Measurements from ENCODE around the gene KIF13A. TPM values are rescaled to one million over a fixed set of nuclear protein-coding genes. Genes with fewer than 3 reads are reported as not detected.

KIF13A gene
- total and polyA plus RNA-seq, 4 donors: 4.3 to 28.1 (median 10.6) TPM

DNA sequence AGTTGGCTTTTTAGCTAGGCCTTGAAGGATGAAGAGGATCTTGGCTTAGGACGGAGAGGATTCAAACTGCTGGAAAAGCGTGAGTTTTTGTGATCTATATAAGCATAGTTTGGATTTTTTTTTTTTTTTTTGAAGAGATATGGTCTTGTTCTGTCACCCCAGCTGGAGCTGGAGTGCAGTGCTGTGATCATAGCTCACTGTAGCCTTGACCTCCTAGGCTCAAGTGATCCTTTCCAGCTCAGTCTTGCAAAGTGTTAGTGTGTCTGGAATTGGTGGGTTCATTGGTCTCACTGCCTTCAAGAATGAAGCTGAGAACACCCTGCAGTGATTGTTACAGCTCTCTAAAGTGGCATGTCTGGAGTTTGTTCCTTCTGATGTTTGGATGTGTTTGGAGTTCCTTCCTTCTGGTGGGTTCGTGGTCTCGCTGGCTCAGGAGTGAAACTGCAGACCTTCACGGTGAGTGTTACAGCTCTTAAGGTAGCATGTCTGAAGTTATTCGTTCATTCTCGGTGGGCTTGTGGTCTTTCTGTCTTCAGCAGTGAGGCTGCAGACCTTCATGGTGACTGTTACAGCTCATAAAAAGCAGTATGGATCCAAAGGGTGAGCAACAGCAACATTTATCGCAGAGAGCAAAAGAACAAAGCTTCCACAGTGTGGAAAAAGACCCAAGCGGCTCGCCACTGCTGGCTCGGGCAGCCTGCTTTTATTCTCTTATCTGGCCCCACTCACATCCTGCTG, 243.2 kb downstream of the KIF13A start:
- no peaks in the 10 kb centered on the region for H3K36me3 ChIP-seq (ENCODE audit: control insufficient read depth in 4 of 4, insufficient read depth in 3 of 4, low read depth in 1 of 4, low read length in 3 of 4)

DNA sequence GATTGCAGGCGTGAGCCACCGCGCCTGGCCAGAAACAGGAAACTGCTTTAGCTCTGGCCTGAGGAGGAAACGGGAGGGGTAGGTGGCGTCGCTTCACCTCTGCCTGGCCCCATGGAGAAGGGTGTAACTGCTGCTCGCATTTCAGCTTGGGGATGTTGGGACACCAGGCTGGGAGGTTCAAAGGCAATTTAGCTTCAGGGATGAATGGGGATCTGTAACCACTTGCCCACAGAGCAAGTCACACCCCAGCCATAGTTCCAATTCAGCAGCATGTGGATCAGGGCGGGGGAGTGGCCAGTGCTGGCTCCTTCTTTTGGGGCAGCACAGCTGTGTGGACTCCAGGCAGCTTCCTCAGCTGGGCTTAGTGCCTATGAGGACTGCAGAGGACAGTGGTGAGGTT, 245.9 kb downstream of the KIF13A start:
- TF ChIP-seq SP1 (IDR thresholded peaks at IDR 0.05): no peak
- no peak for TF ChIP-seq EGR1 (IDR thresholded peaks at IDR 0.05; ENCODE audit: low read depth in 2 of 2)
- TF ChIP-seq YY1 (IDR thresholded peaks at IDR 0.05): no peak
- TF ChIP-seq TAF1 (conservative IDR thresholded peaks at IDR 0.05): no peak
- no peak for TF ChIP-seq HNF4A (conservative IDR thresholded peaks at IDR 0.05)
- TF ChIP-seq, protein P1, sequence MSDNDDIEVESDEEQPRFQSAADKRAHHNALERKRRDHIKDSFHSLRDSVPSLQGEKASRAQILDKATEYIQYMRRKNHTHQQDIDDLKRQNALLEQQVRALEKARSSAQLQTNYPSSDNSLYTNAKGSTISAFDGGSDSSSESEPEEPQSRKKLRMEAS (IDR thresholded peaks at IDR 0.05): no peak
- TF ChIP-seq, protein P2, sequence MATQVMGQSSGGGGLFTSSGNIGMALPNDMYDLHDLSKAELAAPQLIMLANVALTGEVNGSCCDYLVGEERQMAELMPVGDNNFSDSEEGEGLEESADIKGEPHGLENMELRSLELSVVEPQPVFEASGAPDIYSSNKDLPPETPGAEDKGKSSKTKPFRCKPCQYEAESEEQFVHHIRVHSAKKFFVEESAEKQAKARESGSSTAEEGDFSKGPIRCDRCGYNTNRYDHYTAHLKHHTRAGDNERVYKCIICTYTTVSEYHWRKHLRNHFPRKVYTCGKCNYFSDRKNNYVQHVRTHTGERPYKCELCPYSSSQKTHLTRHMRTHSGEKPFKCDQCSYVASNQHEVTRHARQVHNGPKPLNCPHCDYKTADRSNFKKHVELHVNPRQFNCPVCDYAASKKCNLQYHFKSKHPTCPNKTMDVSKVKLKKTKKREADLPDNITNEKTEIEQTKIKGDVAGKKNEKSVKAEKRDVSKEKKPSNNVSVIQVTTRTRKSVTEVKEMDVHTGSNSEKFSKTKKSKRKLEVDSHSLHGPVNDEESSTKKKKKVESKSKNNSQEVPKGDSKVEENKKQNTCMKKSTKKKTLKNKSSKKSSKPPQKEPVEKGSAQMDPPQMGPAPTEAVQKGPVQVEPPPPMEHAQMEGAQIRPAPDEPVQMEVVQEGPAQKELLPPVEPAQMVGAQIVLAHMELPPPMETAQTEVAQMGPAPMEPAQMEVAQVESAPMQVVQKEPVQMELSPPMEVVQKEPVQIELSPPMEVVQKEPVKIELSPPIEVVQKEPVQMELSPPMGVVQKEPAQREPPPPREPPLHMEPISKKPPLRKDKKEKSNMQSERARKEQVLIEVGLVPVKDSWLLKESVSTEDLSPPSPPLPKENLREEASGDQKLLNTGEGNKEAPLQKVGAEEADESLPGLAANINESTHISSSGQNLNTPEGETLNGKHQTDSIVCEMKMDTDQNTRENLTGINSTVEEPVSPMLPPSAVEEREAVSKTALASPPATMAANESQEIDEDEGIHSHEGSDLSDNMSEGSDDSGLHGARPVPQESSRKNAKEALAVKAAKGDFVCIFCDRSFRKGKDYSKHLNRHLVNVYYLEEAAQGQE (IDR thresholded peaks at IDR 0.05): no peak
- no peak for TF ChIP-seq FOXA1 (IDR thresholded peaks at IDR 0.05)
- Histone ChIP-seq H3K27ac (ENCODE audit: low read depth in 1 of 2, low read length in 2 of 2) (no peak overlapping the region), H3K27me3 (ENCODE audit: control insufficient read depth in 4 of 4, insufficient read depth in 4 of 4, low read length in 3 of 4) (no peaks in the 10 kb centered on the region), H3K9ac (ENCODE audit: low read depth in 1 of 2, low read length in 2 of 2) (no peak overlapping the region), H3K36me3 (ENCODE audit: control insufficient read depth in 4 of 4, insufficient read depth in 3 of 4, low read depth in 1 of 4, low read length in 3 of 4) (no peaks in the 10 kb centered on the region), H3K9me3 (ENCODE audit: control insufficient read depth in 4 of 4, low read length in 3 of 4) (peaks cover 0 to 10% (median 3%) of the 10 kb centered on the region in 4 donors), H3K4me1 (ENCODE audit: control insufficient read depth in 4 of 4, insufficient read depth in 4 of 4, low read length in 3 of 4) (no peaks in the 10 kb centered on the region), H3K4me3 (ENCODE audit: low read depth in 1 of 3, low read length in 3 of 3) (no peak overlapping the region)
- 74% methylated on average over 8 of the region's 8 CpGs for WGBS
- no peak for DNase-seq (ENCODE audit: low spot score)

More for the DNA sequence above, 243.2 kb downstream of the KIF13A start:
- no peak for DNase-seq (ENCODE audit: low spot score)
- Histone ChIP-seq H3K27ac (ENCODE audit: low read depth in 1 of 2, low read length in 2 of 2) (no peak overlapping the region), H3K9me3 (ENCODE audit: control insufficient read depth in 4 of 4, low read length in 3 of 4) (no peaks in the 10 kb centered on the region), H3K9ac (ENCODE audit: low read depth in 1 of 2, low read length in 2 of 2) (no peak overlapping the region), H3K4me3 (ENCODE audit: low read depth in 1 of 3, low read length in 3 of 3) (no peak overlapping the region), H3K4me1 (ENCODE audit: control insufficient read depth in 4 of 4, insufficient read depth in 4 of 4, low read length in 3 of 4) (no peaks in the 10 kb centered on the region), H3K27me3 (ENCODE audit: control insufficient read depth in 4 of 4, insufficient read depth in 4 of 4, low read length in 3 of 4) (no peaks in the 10 kb centered on the region)
- WGBS: 71% methylated on average over 11 of the region's 11 CpGs
- TF ChIP-seq HNF4G (IDR thresholded peaks at IDR 0.05) (no peak), FOXA2 (IDR thresholded peaks at IDR 0.05) (no peak), RAD21 (IDR thresholded peaks at IDR 0.05) (no peak), NR2F2 (IDR thresholded peaks at IDR 0.05) (no peak), RXRA (IDR thresholded peaks at IDR 0.05) (no peak), JUND (IDR thresholded peaks at IDR 0.05) (no peak), EGR1 (IDR thresholded peaks at IDR 0.05; ENCODE audit: low read depth in 2 of 2) (no peak), GABPA (IDR thresholded peaks at IDR 0.05 in 1 of 2, conservative IDR thresholded peaks at IDR 0.05 in 1 of 2) (no peak), TAF1 (conservative IDR thresholded peaks at IDR 0.05) (no peak), SP1 (IDR thresholded peaks at IDR 0.05) (no peak)
- TF ChIP-seq, protein P3, sequence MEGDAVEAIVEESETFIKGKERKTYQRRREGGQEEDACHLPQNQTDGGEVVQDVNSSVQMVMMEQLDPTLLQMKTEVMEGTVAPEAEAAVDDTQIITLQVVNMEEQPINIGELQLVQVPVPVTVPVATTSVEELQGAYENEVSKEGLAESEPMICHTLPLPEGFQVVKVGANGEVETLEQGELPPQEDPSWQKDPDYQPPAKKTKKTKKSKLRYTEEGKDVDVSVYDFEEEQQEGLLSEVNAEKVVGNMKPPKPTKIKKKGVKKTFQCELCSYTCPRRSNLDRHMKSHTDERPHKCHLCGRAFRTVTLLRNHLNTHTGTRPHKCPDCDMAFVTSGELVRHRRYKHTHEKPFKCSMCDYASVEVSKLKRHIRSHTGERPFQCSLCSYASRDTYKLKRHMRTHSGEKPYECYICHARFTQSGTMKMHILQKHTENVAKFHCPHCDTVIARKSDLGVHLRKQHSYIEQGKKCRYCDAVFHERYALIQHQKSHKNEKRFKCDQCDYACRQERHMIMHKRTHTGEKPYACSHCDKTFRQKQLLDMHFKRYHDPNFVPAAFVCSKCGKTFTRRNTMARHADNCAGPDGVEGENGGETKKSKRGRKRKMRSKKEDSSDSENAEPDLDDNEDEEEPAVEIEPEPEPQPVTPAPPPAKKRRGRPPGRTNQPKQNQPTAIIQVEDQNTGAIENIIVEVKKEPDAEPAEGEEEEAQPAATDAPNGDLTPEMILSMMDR (IDR thresholded peaks at IDR 0.05; ENCODE audit: low read depth, low read length, missing input control): no peak
- TF ChIP-seq, protein P4, sequence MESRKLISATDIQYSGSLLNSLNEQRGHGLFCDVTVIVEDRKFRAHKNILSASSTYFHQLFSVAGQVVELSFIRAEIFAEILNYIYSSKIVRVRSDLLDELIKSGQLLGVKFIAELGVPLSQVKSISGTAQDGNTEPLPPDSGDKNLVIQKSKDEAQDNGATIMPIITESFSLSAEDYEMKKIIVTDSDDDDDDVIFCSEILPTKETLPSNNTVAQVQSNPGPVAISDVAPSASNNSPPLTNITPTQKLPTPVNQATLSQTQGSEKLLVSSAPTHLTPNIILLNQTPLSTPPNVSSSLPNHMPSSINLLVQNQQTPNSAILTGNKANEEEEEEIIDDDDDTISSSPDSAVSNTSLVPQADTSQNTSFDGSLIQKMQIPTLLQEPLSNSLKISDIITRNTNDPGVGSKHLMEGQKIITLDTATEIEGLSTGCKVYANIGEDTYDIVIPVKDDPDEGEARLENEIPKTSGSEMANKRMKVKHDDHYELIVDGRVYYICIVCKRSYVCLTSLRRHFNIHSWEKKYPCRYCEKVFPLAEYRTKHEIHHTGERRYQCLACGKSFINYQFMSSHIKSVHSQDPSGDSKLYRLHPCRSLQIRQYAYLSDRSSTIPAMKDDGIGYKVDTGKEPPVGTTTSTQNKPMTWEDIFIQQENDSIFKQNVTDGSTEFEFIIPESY (IDR thresholded peaks at IDR 0.05): no peak
- TF ChIP-seq, protein P1 (IDR thresholded peaks at IDR 0.05): no peak
- TF ChIP-seq, protein P5, sequence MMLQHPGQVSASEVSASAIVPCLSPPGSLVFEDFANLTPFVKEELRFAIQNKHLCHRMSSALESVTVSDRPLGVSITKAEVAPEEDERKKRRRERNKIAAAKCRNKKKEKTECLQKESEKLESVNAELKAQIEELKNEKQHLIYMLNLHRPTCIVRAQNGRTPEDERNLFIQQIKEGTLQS (IDR thresholded peaks at IDR 0.05): no peak
